ENCODE results near the gene ABCB10.
A peak's percentile ranks its signal among the peaks of the same experiment; 100 is the strongest.
"Not testable (repeated sequence)": the region's sequence is repeated elsewhere in the genome, so short reads cannot be mapped to it uniquely, and the experiment has no call there.

The ABCB10 gene

GRCh38 chr1:229531326-229531725 lies 27.2 kb downstream of the ABCB10 start:
- no peak for DNase-seq

GRCh38 chr1:229529639-229530038 lies 28.9 kb downstream of the ABCB10 start:
- DNase-seq: no peak

GRCh38 chr1:229526695-229527094 lies 31.8 kb downstream of the ABCB10 start:
- DNase-seq: no peak

GRCh38 chr1:229523052-229523451 lies 35.5 kb downstream of the ABCB10 start:
- DNase-seq: no peak

- DNase-seq: peak; percentile 22 to 72 (median 57)
Observed at GRCh38 chr1:229514578-229515275, 43.8 kb downstream of the ABCB10 start.

GRCh38 chr1:229511625-229512024 lies 46.9 kb downstream of the ABCB10 start:
- DNase-seq: not testable (repeated sequence)

GRCh38 chr1:229511201-229511600 lies 47.3 kb downstream of the ABCB10 start:
- DNase-seq: not testable (repeated sequence)

- no peak for DNase-seq
Observed at GRCh38 chr1:229509576-229509975, 48.9 kb downstream of the ABCB10 start.

GRCh38 chr1:229508823-229509337 lies 49.6 kb downstream of the ABCB10 start:
- no peak for DNase-seq

GRCh38 chr1:229507951-229508822 lies 50.3 kb downstream of the ABCB10 start, which contains the start of gene NUP133:
Gene NUP133, minus strand, starts transcription at chr1:229508341. Its CDS starts 92 bp downstream, at chr1:229508249.
- peak; percentile 93 to 96 (median 95) for DNase-seq

GRCh38 chr1:229507502-229507901 lies 51.0 kb downstream of the ABCB10 start:
- peak in 1 of 6 experiments; percentile 22 for DNase-seq

GRCh38 chr1:229506633-229507032 lies 51.9 kb downstream of the ABCB10 start:
- no peak for DNase-seq

- no peak for DNase-seq
Observed at GRCh38 chr1:229495782-229496181, 62.7 kb downstream of the ABCB10 start.

- no peak for DNase-seq
Observed at GRCh38 chr1:229487181-229487580, 71.3 kb downstream of the ABCB10 start.

GRCh38 chr1:229485318-229485717 lies 73.2 kb downstream of the ABCB10 start:
- no peak for DNase-seq

GRCh38 chr1:229482511-229482910 lies 76.0 kb downstream of the ABCB10 start:
- no peak for DNase-seq

- DNase-seq: no peak
Observed at GRCh38 chr1:229480495-229480894, 78.0 kb downstream of the ABCB10 start.

- DNase-seq: no peak
Observed at GRCh38 chr1:229479660-229480399, 78.7 kb downstream of the ABCB10 start.

- DNase-seq: no peak
Observed at GRCh38 chr1:229478852-229479251, 79.7 kb downstream of the ABCB10 start.

- not testable (repeated sequence) for DNase-seq
Observed at GRCh38 chr1:229475859-229476258, 82.6 kb downstream of the ABCB10 start.

GRCh38 chr1:229474509-229474908 lies 84.0 kb downstream of the ABCB10 start:
- DNase-seq: no peak

- DNase-seq: no peak
Observed at GRCh38 chr1:229471175-229471574, 87.3 kb downstream of the ABCB10 start.
